GM06990 (cell line): ENCODE data around the gene KIF3A.
A peak's percentile ranks its signal among the peaks of the same experiment; 100 is the strongest.

ENCODE experiments used
- DNase-seq: peaks from one replicate; pipeline ENCODE4 v3.0.0-alpha.2; 2011; ENCODE audit not compliant: insufficient read length; ENCODE audit errors: extremely low read depth
- H3K27me3 ChIP-seq: replicated peaks from 2 replicates; pipeline ENCODE4 v1.6.0; 2011; ENCODE audit warnings: low read length; ENCODE audit not compliant: control insufficient read depth, insufficient read depth
- H3K36me3 ChIP-seq: 2 replicates; pipeline ENCODE4 v1.5.1; 2011; ENCODE audit warnings: low read length; ENCODE audit not compliant: control insufficient read depth, insufficient read depth
- H3K4me3 ChIP-seq: replicated peaks from 2 replicates; pipeline ENCODE4 v1.5.1; 2011; ENCODE audit warnings: low read depth, mild to moderate bottlenecking, control low read depth, low read length
- TF ChIP-seq, protein P1 (sequence below): IDR thresholded peaks from 2 replicates; pipeline ENCODE4 v1.5.1; 2011; ENCODE audit warnings: low read length, control low read depth, mild to moderate bottlenecking, inconsistent platforms; ENCODE audit not compliant: insufficient read depth, poor library complexity, severe bottlenecking

KIF3A gene

DNA sequence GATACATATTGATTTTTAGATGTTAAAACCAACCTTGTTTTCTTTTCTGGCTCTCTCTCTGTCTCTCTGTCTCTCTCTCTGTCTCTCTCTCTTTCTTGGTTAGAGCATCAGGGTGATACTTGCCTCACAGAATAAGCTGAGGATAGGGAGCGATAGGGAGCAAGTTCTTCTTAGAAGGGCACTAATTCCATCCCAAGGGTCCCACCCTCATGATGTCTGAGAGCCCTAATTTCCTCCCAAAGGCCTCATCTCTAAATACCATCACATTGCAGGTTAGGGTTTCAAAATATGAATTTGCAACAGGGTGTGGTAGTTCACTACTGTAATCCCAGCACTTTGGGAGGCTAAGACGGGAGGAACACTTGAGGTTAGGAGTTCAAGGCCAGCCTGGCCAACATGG, 4.8 kb upstream of the KIF3A start:
- no peak for DNase-seq
- Histone ChIP-seq H3K27me3 (no peaks in the 10 kb centered on the region), H3K4me3 (no peak overlapping the region), H3K36me3 (no peaks in the 10 kb centered on the region)
- TF ChIP-seq, protein P1, sequence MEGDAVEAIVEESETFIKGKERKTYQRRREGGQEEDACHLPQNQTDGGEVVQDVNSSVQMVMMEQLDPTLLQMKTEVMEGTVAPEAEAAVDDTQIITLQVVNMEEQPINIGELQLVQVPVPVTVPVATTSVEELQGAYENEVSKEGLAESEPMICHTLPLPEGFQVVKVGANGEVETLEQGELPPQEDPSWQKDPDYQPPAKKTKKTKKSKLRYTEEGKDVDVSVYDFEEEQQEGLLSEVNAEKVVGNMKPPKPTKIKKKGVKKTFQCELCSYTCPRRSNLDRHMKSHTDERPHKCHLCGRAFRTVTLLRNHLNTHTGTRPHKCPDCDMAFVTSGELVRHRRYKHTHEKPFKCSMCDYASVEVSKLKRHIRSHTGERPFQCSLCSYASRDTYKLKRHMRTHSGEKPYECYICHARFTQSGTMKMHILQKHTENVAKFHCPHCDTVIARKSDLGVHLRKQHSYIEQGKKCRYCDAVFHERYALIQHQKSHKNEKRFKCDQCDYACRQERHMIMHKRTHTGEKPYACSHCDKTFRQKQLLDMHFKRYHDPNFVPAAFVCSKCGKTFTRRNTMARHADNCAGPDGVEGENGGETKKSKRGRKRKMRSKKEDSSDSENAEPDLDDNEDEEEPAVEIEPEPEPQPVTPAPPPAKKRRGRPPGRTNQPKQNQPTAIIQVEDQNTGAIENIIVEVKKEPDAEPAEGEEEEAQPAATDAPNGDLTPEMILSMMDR = no peak

DNA sequence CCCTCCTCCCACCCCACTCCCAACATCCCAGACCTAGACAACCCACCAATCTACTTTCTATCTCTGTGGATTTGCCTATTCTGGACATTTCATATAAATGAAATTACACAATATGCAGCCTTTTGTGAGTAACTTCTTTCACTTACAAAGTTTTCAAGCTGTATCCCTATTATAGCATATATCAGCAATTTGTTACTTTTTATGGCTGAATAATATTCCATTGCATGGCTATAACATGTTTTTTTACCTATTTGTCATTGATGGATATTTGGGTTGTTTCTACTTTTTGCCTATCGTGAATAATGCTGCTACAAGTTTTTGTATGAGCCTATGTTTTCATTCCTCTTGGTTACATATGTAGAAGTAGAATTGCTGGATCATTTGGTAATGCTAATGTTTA, 1.9 kb upstream of the KIF3A start:
- TF ChIP-seq, protein P1 = no peak
- H3K27me3 ChIP-seq = no peaks in the 10 kb centered on the region
- no peak overlapping the region for H3K4me3 ChIP-seq
- DNase-seq = no peak
- no peaks in the 10 kb centered on the region for H3K36me3 ChIP-seq

- no peak for DNase-seq
- Histone ChIP-seq H3K36me3 (no peaks in the 10 kb centered on the region), H3K27me3 (no peaks in the 10 kb centered on the region), H3K4me3 (peak overlapping the region; percentile 22)
- TF ChIP-seq, protein P1 = no peak
Observed at GRCh38 chr5:132737982-132738681, 786 bp upstream of the KIF3A start.

GRCh38 chr5:132734687-132735086, 2.7 kb downstream of the KIF3A start:
- TF ChIP-seq, protein P1 = no peak
- H3K4me3 ChIP-seq = no peak overlapping the region
- H3K27me3 ChIP-seq = no peaks in the 10 kb centered on the region
- H3K36me3 ChIP-seq = no peaks in the 10 kb centered on the region; the same call in 1 of the 2 replicates
- DNase-seq = no peak

GRCh38 chr5:132733499-132734148, 3.7 kb downstream of the KIF3A start:
- no peaks in the 10 kb centered on the region for H3K27me3 ChIP-seq
- no peaks in the 10 kb centered on the region; the same call in 1 of the 2 replicates for H3K36me3 ChIP-seq
- H3K4me3 ChIP-seq = no peak overlapping the region
- TF ChIP-seq, protein P1 = no peak
- no peak for DNase-seq
